ELF-1 (cell line): ENCODE measurements around the gene ASB18.
A peak's percentile ranks its signal among the peaks of the same experiment; 100 is the strongest.

Source experiments
- DNase-seq: peaks from one replicate; pipeline ENCODE4 v3.0.0-alpha.2; 2016; ENCODE audit warnings: low read depth, low spot score

The ASB18 gene

GRCh38 chr2:236208019-236208926 lies 55.9 kb downstream of the ASB18 start:
- no peak for DNase-seq

GRCh38 chr2:236207472-236207871 lies 56.7 kb downstream of the ASB18 start:
- no peak for DNase-seq

- DNase-seq: no peak
Observed at GRCh38 chr2:236205867-236206645, 58.1 kb downstream of the ASB18 start.

- no peak for DNase-seq
Observed at GRCh38 chr2:236204953-236205352, 59.3 kb downstream of the ASB18 start.

GRCh38 chr2:236200378-236200777 lies 63.8 kb downstream of the ASB18 start:
- DNase-seq: no peak

GRCh38 chr2:236196366-236196765 lies 67.8 kb downstream of the ASB18 start:
- no peak for DNase-seq

GRCh38 chr2:236195726-236196125 lies 68.5 kb downstream of the ASB18 start:
- no peak for DNase-seq

- DNase-seq: no peak
Observed at GRCh38 chr2:236194786-236195185, 69.4 kb downstream of the ASB18 start.

GRCh38 chr2:236193026-236193425 lies 71.2 kb downstream of the ASB18 start:
- DNase-seq: no peak

- no peak for DNase-seq
Observed at GRCh38 chr2:236190674-236191073, 73.5 kb downstream of the ASB18 start.

- DNase-seq: no peak
Observed at GRCh38 chr2:236184701-236185100, 79.5 kb downstream of the ASB18 start.

- peak; percentile 83 for DNase-seq
Observed at GRCh38 chr2:236180831-236181453, 83.3 kb downstream of the ASB18 start.

GRCh38 chr2:236180076-236180816 lies 84.0 kb downstream of the ASB18 start:
- DNase-seq: no peak

- peak; percentile 44 for DNase-seq
Observed at GRCh38 chr2:236179236-236180075, 84.8 kb downstream of the ASB18 start.

GRCh38 chr2:236178890-236179235 lies 85.3 kb downstream of the ASB18 start:
- DNase-seq: no peak

GRCh38 chr2:236177967-236178889 lies 86.0 kb downstream of the ASB18 start:
- peak; percentile 94 for DNase-seq

GRCh38 chr2:236177604-236177966 lies 86.6 kb downstream of the ASB18 start:
- DNase-seq: peak; percentile 94

- no peak for DNase-seq
Observed at GRCh38 chr2:236176951-236177350, 87.3 kb downstream of the ASB18 start.

- peak; percentile 80 for DNase-seq
Observed at GRCh38 chr2:236176417-236176816, 87.8 kb downstream of the ASB18 start.
